Spleen (tissue), 7 donors: Measurements from ENCODE around the gene VIL1.

Source experiments
- CTCF ChIP-seq, 11 experiments: fragments of 200-600 bp in 7 of 11; fragments of 450-650 bp in 4 of 11; sonication (generic) in 4 of 11; IDR thresholded peaks in 8 of 11; conservative IDR thresholded peaks in 3 of 11; 1 replicate in 7 of 11; 2 replicates in 4 of 11; pipeline versions ENCODE4 v1.4.0 to v1.8.0; 2016 to 2021; ENCODE audit warnings: antibody characterized with exemption in 11 of 11, inconsistent platforms in 4 of 11, mild to moderate bottlenecking in 1 of 11
- POLR2A ChIP-seq, 3 donors: fragments of 450-650 bp; IDR thresholded peaks; one replicate each; pipeline ENCODE4 v1.5.1; 2017; ENCODE audit warnings: antibody characterized with exemption in 3 of 3, mild to moderate bottlenecking in 1 of 3
- donor health status: DM: no; HTN: no; CAD: no; lungs with moderate emphysema.
- donor health status: DM: no; HTN: no; CAD: no.
- donor health status: DM: no; HTN: no; CAD: no.

GRCh38 chr2:218392459-218392858, 26.5 kb upstream of the VIL1 start:
- no peak for TF ChIP-seq CTCF (IDR thresholded peaks at IDR 0.05 in 8 of 11, conservative IDR thresholded peaks at IDR 0.05 in 3 of 11)
- no peak for TF ChIP-seq POLR2A (IDR thresholded peaks at IDR 0.05)
